ENCODE results near the gene PTPRD.
"Not testable (repeated sequence)": the region's sequence is repeated elsewhere in the genome, so short reads cannot be mapped to it uniquely, and the experiment has no call there.

PTPRD gene

DNA sequence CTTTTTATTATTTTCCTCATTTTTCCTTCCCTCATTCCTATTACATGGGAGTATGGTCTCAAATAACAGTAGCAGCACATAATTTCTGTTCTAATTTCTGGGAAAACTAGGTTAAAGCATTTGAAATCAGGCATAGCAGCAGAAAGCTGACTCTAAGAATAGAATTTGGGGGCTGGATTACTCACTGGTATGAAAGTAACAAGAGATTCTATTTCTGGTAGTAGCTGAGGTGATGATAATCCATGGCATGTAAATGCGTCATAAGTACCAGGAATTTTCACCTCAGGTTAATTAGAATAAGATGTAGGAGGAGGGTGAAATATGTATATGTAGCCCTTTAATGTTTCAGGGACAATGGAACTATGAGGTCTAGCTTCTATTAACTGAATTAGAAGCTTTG lies 662.0 kb downstream of the PTPRD start:
- DNase-seq = no peak

DNA sequence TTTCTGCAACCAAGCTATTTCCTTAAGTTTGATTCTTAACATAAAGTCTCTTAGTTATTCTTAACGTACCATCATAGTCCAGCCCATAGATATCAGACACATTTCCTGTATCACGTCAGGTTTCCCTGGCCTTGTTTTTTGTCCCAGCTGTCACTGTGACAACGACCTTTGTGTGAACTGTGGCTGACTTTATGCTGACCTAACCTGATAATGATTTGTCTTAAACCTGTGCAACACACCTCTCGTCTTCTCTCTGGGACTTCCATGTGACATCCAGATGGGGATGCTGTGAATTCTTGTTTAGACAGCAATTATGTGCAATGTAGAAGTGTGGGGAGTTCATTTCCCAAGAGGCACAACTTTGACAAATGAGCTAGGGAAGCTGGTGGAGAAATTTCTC lies 662.8 kb downstream of the PTPRD start:
- DNase-seq = no peak

DNA sequence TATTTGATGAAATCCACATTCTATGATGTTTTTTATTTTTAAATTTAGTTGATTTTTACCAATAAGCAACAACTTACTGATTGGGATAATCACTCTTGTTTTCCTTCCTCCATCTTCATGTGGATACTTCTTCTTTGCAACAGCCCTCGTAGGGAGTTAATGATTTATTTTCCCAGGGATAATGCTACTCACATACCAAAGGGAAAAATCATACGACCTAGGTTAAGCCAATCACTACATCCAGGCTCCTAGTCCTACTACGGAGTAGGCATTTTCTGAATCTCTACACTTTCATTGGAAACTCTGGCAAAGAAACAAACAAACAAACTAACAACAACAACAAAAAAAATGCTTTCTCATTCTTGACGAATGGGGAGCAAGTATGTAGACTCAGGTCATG lies 663.4 kb downstream of the PTPRD start:
- no peak for DNase-seq

DNA sequence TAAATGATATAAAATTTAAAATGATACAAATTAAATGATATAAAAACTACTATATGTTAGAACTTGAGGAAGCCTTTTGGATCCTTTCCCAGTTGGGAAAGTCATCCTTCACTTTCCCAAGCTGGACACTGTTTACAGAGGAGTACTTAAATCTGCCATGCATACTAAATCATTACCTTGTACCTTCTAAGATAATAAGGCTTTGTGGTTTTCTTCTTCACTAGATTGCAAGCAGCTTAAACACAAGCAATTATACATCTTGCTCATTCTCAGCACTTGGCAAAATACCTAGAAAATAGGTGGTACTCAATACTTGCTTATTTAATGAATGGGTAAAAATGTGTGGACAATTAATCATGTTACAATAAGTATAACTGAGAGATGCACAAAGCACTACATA lies 666.8 kb downstream of the PTPRD start:
- DNase-seq = no peak

DNA sequence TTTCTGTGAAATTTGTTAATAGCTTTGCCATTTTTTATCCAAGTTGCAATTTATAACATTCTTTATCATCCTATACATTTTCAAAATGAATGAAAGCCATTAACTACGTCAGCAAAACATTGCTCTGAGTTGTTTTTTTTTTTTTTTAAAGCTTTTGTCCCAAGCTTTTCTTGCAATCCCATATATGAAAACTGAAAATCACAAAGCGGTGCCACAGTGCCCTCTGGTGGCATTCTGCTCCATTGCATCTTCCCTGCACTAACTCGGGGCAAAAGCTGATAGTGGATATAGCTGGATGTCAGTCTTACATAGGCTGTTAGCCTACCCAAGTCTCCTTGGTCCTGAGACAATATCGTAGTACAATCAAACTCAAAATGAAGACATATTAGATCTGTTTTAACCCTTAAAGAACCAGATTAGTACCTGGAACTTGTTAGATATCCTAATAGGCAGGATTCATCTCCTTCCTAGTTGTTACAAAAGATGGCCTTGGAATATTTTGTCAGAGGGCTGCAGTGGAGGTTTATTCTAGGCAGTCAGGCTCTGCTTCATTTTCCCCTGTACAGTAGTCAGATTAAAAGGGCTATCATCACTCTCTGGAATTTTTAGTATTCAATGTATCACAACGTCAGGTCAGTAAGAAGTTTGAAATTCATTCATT lies 669.9 kb downstream of the PTPRD start:
- peak; percentile 64 to 73 for DNase-seq

DNA sequence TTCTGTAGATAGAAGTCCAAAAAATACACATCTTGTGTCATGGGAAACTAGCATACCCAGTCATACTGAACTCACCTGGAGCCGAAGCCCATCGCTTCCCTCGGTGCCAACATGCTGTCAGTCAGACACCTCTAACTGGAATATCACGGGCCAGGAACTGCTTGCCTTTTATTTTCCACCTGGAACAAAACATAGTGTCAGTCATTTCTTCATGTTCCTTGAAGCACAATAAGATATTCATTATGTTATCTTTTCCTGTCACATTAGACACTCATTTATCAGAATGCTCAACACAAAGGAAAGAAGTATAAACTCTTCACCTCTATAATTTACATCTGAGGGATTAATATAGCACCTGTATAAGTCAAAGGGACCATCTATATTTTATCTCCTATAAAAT lies 674.4 kb downstream of the PTPRD start:
- no peak for DNase-seq

DNA sequence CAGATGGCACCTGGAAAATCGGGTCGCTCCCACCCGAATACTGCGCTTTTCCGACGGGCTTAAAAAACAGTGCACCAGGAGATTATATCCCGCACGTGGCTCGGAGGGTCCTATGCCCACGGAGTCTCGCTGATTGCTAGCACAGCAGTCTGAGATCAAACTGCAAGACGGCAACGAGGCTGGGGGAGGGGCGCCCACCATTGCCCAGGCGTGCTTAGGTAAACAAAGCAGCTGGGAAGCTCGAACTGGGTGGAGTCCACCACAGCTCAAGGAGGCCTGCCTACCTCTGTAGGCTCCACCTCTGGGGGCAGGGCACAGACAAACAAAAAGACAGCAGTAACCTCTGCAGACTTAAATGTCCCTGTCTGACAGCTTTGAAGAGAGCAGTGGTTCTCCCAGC lies 681.3 kb downstream of the PTPRD start:
- DNase-seq = not testable (repeated sequence)

DNA sequence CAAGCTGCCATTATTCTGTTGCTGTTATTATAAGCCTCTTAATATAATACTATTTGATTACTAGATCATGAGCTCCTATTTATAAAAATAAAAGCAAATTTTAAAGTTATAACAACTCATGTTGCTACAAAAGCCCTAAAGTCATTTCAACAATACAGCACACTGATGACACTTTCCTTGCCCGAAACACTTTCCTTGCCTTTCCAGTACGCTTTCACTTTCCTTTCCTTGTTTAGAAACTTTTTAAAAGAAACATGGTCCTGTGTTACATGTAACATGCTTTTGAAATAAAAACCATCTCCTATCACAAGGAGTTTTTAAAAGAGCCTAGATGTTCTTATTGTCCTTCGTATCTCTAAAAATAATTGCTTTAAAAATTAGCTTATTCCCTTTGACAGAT lies 688.4 kb downstream of the PTPRD start:
- DNase-seq = peak in 1 of 2 donors; percentile 38

DNA sequence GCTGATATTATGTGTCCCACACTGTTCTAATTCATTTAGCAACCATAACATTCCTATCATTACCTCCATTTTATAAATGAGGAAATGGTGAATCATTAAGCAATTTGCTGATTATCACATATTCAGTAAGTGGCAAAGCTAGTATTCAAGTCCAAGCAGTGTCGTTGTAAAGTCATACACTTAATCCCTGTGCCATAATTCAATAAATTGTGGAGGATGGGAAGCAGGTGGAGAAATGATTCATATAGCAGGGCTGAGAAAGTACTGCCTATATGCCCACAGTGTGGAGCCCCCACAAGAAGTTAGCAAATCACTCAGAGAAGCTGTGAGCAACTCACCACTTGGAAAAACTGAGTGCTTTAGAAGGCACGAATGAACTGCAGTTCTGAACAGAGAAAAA lies 691.0 kb downstream of the PTPRD start:
- no peak for DNase-seq

DNA sequence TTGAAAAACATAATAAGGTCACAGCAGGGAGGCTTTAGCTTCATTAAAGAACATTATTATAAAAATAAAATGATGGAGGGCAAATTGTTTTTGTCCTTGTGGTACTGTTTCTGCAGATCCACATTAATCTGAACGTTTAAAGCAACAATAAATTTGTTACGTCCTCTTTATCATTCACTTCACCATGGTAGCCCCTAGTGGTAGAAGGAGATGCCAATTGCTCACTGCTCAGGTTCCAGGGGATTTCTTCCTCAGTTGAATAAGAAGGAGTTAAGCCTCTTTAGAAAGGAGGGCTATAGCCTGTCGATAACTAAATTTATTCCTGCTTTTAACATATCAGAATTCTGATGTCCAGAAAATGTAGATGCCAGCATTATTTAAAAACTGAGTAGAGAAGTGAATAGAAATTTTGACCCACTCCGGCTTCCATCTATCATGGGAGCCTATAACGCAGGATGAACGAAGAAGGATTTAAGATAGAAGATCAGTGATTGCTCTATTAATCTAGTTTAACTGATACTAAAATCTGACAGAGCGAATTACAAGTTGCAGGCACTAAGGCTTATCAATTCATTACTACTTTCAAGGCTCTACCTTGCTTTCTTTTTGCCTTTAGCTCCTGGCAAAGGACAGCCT lies 692.3 kb downstream of the PTPRD start:
- DNase-seq = no peak

DNA sequence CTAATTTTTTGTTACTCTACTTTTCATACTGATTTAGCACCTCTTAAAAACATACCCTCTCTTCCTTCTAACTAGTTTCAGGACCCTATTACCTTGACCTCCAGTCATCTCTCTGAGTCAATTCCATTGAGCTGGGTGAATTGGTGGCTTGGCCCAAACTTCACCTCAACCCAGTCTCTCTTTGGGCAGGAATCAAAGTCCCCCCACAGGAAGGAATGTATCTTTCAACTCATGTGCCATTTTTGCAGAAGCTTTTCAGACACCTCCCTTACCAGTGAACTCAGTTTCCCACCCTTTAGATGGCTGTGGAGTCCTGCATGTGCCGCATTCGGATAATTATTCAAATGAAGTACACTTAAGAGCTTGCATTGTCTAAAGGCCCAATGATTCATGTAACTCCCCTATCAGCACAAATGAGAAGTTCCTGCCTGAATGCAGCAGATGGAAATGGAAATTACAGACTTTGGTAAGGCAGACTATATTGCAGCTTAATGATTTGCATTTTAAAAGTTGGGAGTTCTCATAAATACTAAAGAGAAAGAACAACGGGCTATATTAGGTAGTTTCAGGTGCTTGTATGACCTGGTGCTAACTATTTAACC lies 693.5 kb downstream of the PTPRD start:
- DNase-seq = no peak

DNA sequence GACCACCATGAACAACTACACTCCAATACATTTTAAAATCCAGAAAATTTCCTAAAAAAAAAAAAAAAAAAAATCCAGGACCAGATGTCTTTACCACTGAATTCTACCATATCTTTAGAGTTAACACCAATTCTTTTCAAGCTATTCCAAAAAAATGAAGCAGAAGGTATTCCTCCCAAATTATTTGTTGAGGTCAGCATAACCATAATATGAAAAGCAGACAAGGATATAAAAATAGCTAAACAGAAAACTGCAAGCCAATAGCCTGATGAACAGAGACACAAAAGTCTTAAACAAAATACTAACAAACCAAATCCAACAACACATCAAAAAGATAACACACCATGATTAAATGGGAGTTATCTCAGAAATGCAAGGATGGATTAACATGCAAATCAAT lies 695.4 kb downstream of the PTPRD start:
- DNase-seq = no peak

DNA sequence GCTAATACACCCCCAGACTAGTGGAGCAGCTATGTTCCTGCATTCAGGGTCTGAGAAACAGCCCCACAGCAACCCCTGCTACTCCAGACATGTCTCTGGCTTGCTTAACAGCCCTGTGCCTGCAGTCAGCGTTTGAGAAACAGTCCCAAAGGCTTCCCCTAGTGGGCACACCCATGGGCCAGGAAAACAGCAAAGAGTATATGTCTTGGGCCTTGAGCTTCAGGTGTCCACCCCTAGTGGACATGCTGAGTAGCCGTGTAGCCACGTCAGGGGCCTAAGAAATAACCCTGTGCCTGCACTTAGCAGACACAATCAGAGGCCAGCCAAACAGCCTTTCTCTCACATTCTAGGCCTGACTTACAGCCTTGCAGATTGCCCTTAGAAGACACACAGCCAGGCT lies 698.6 kb downstream of the PTPRD start:
- no peak for DNase-seq

DNA sequence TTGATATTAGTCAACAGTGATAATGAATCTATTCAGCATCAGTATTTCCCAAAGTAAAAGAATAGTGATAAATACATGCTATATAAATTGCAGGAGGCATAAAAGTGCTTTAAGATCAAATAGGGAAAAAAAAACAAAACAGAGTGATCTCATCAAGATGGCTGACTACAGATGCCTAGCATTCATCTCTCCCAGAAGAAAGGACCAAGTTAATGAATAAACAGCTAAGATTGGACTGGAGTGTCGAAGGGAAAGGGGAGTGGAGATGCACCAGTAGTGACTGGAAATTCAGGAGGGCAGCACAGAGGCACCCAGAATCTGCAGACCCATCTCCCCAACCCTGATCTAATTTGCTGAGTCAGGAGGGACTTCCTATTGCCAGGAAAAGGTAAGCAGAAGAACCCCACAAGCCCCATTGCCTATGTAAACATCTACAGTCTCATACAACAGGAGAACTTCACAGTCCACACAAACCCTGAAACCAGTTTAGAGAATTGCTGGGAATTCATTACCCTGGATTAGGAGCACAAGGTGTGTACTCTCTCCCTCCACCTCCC lies 699.4 kb downstream of the PTPRD start:
- DNase-seq = no peak

DNA sequence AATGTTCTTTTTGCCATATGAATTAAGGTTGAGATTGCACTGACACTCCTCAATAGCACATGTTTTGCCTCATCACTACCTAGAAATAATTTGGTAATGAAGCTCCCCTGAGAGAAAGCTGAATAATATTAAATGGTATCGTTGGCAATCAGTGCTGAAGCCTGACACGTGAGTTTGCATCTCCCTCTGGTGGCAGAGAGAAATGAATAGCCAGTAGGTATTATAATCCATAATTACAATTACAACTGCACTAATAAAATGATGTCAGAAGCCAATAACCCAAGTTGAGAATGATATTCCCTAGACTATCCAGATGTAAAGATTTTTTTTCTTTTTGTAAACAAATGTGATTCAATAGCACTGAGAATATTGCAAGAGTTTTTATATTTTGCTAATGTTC lies 700.3 kb downstream of the PTPRD start:
- DNase-seq = no peak

DNA sequence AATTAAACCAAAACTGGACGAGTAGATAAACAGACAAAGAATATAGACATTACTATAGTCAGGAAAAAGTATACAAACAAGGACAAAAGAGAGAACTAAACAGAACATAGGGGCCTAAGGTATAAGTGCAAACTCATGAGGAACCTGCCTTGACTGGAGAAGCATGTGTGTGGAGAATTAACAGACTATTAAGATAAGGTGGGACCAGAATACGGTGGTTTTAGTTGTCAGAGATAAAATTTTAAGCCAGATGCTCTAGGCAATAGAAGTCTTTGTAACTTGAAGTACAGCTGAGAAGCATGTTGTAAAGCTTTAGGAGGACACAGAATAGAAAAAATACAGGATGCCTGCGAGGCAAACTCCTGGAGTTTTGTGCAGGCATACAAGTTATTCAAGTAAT lies 707.1 kb downstream of the PTPRD start:
- DNase-seq = no peak

DNA sequence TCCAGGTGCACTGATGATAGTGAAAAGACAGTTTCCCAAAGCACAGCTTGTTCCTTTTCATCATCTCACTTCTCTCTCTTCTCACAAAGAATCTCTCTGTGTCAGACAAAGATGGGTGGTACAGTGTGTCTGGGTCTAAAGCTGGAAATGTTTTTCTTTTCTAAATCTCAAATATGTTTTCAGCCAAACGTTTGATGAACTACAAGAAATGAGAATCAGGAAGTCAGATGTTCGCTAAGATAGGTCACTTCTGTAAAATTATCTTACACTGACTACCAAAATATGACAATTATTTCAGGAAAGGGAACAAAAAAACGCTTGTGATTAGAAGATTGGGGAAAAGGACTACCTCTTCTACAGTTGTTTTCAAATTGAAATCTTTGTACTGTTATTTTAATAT lies 708.8 kb downstream of the PTPRD start:
- DNase-seq = no peak

DNA sequence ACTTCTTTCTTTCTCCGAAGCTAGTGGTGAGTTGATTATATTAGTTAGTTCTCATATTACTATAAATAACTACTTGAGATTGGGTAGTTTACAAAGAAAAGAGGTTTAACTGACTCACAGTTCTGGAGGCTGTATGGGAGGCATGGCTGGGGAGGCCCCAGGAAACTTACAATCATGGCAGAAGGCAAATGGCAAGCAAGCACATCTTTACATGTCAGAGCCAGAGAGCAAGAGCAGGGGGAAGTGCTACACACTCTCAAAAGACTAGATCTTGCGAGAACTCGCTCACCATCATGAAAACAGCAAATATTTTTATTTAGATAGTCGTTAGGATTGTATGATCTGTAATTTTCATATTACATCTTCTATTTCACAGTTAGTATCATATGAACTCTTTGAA lies 711.2 kb downstream of the PTPRD start:
- DNase-seq = no peak

DNA sequence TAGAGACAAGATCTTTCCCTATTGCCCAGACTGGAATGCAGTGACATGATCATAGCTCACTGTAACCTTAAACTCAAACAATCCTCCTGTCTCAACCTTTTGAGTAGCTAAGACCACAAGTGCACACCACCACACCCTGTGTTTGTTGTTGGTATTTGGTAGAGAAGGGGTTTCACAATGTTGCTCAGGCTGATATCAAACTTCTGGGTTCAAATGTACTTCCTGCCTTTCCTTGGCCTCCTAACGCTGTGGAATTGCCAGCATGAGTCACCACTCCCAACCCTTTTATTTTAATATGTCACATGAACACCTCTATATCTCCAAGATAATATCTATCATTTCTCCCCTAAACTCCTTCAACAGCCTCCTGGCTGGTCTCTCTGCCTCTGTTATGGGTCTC lies 719.0 kb downstream of the PTPRD start:
- no peak for DNase-seq

DNA sequence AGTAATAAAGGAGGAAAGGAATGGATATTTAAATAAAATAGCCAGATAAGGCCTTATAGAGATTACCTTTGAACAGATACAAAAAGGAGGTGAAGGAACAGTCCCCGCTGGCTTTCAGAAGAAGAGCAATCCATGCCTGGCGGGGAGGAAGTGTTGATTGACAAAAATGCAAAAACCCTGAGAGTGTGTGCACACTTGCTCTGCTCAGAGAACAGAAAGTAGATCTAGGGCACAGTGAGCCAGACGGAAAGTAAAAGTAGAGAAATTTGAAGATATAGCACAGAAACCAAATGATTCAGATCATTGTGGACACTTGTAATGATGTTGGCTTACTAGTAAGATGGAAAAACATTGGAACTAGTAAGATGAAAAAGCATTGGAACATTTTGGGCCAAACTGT lies 720.6 kb downstream of the PTPRD start:
- DNase-seq = no peak

DNA sequence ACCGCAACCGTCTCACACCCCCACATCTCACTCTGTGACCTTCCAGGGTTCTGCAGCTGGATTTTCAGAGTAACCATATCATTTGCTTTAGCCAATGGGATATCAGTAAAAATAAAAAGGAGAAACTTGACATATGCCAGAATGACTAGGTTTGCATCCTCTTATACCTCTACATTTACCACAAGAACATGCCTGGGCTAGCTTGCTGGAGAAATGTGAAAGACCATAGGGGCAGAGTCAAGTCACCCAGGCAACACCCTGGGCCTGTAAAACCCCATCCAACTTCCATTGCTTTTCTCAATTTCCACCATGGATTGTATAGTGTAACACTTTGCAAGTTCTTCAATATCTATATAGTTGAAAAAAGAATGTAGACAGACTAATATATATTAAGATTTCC lies 731.1 kb downstream of the PTPRD start:
- DNase-seq = no peak

DNA sequence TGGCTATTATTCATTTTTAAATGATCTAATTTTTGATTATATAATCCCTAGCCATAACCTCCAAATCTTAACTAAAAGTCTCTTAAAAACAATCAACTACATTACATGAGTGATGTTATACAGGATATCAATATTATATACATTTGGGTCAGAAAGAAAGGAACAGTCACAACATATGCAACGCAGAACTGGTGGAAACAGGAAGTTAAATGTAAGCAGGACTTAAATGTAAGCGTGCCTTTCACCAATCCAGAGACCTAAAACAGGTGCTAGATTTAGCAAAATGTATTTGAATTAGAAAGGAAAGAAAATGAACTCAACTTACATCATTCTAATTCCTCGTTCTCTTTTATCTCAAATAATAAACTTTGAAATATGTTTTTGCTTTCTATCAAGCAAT lies 738.5 kb downstream of the PTPRD start:
- no peak for DNase-seq

DNA sequence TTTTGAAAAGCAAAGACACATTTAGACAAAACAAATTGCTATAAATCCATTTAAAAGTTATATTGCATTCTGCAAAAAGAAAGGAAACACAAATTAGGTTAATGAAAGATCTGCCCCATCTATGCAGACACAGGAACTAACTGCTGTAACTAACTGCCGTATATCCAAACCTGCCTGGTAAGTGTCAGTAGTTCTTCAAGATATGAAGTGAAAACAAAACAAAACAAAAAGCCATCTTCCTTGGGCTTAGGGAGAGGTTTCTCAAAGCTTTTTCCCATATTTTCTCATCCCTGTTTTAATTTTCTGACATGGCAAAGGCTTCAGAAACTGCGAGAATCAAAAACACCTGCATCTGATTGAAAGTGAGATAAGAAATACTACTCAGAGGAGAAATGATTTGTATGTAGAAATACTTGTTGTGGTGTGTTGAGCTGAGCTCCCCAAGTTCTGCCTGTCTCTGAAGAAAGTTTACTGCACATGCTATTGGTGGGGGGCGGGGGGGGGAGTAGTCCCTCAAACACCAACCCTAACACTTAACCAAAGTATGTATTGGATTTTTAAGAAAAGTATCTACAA lies 750.5 kb downstream of the PTPRD start:
- DNase-seq = no peak
